HTR-8/SVneo (cell line): ENCODE data around the gene HPSE2.

ENCODE experiments used
- DNase-seq: peaks from one replicate; pipeline ENCODE4 v3.0.0; 2011; ENCODE audit warnings: low spot score, mixed read lengths; ENCODE audit not compliant: insufficient read length
- FAIRE-seq: peaks from 2 replicates; lab custom pipeline; 2011; peaks lifted over from hg19 to GRCh38; lab: Jason Lieb, UNC

The HPSE2 gene

GRCh38 chr10:98456043-98456570, 779.5 kb downstream of the HPSE2 start:
- no peak for DNase-seq
- no peak for FAIRE-seq

GRCh38 chr10:98453729-98454128, 781.9 kb downstream of the HPSE2 start:
- DNase-seq (no peak), FAIRE-seq (no peak)

- FAIRE-seq, result no peak
- no peak for DNase-seq
These were observed 785.0 kb downstream of the HPSE2 start for GRCh38 chr10:98450618-98451017.

GRCh38 chr10:98449287-98449686, 786.4 kb downstream of the HPSE2 start:
- DNase-seq (no peak), FAIRE-seq (no peak)

- FAIRE-seq, result peak; percentile 16
- DNase-seq, result peak; percentile 77
These were observed 788.9 kb downstream of the HPSE2 start, which contains the start of gene HPS1 for GRCh38 chr10:98446661-98447221. HPS1 (minus strand) TSS chr10:98446935; CDS start chr10:98443240, 3,695 bp downstream.

- FAIRE-seq, result no peak
These were observed 789.4 kb downstream of the HPSE2 start for GRCh38 chr10:98446151-98446660.

GRCh38 chr10:98445200-98445812, 790.3 kb downstream of the HPSE2 start:
- DNase-seq, result no peak
- FAIRE-seq, result no peak

More at GRCh38 chr10:98446151-98446660, 789.4 kb downstream of the HPSE2 start:
- DNase-seq, result peak; percentile 31

GRCh38 chr10:98444314-98445006, 791.2 kb downstream of the HPSE2 start:
- DNase-seq, result no peak

GRCh38 chr10:98438715-98439114, 796.9 kb downstream of the HPSE2 start:
- no peak for DNase-seq
- no peak for FAIRE-seq

More at GRCh38 chr10:98444314-98445006, 791.2 kb downstream of the HPSE2 start:
- FAIRE-seq, result no peak

- FAIRE-seq (no peak), DNase-seq (no peak)
These were observed 798.9 kb downstream of the HPSE2 start for GRCh38 chr10:98436704-98437103.

- no peak for DNase-seq
- no peak for FAIRE-seq
These were observed 800.5 kb downstream of the HPSE2 start for GRCh38 chr10:98435178-98435577.

- peak; percentile 93 for FAIRE-seq
These were observed 801.5 kb downstream of the HPSE2 start for GRCh38 chr10:98433881-98434732.

GRCh38 chr10:98433371-98433770, 802.3 kb downstream of the HPSE2 start:
- no peak for FAIRE-seq
- DNase-seq, result no peak

More at GRCh38 chr10:98433881-98434732, 801.5 kb downstream of the HPSE2 start:
- DNase-seq, result no peak

- DNase-seq (no peak), FAIRE-seq (no peak)
These were observed 803.3 kb downstream of the HPSE2 start for GRCh38 chr10:98432330-98432729.

- no peak for DNase-seq
- no peak for FAIRE-seq
These were observed 804.6 kb downstream of the HPSE2 start for GRCh38 chr10:98431016-98431415.

GRCh38 chr10:98430427-98430826, 805.2 kb downstream of the HPSE2 start:
- DNase-seq (no peak), FAIRE-seq (no peak)

GRCh38 chr10:98429320-98430072, 806.2 kb downstream of the HPSE2 start:
- DNase-seq, result no peak
- no peak for FAIRE-seq

GRCh38 chr10:98427011-98427515, 808.6 kb downstream of the HPSE2 start:
- DNase-seq, result no peak
- no peak for FAIRE-seq
